Hepatocyte (in vitro differentiated cells): Measurements from ENCODE around the gene L1TD1. TPM values are rescaled to one million over a fixed set of nuclear protein-coding genes. Genes with fewer than 3 reads are reported as not detected.
"Not testable (repeated sequence)": the region's sequence is repeated elsewhere in the genome, so short reads cannot be mapped to it uniquely, and the experiment has no call there.

Experiments used
- DNase-seq: peaks from one replicate; pipeline ENCODE4 v3.0.0-alpha.2; 2016; ENCODE audit warnings: low spot score
- H2AFZ ChIP-seq: fragments of 200-600 bp; sonication (generic); 2 replicates; pipeline ENCODE4 v1.6.0; 2016; ENCODE audit warnings: antibody characterized with exemption, mild to moderate bottlenecking
- H3K27ac ChIP-seq: fragments of 200-600 bp; sonication (generic); 2 replicates; pipeline ENCODE4 v1.5.1; 2016; ENCODE audit warnings: mild to moderate bottlenecking
- H3K27me3 ChIP-seq: fragments of 200-600 bp; sonication (generic); 2 replicates; pipeline ENCODE4 v1.6.1; 2016
- H3K36me3 ChIP-seq: fragments of 200-600 bp; sonication (generic); replicated peaks from 2 replicates; pipeline ENCODE4 v1.5.1; 2016; ENCODE audit warnings: low read depth; ENCODE audit not compliant: insufficient read depth
- H3K4me1 ChIP-seq: fragments of 200-600 bp; sonication (generic); 2 replicates; pipeline ENCODE4 v1.5.1; 2016; ENCODE audit warnings: mild to moderate bottlenecking, moderate library complexity; ENCODE audit not compliant: insufficient read depth
- H3K4me2 ChIP-seq: fragments of 200-600 bp; sonication (generic); 2 replicates; pipeline ENCODE4 v1.6.0; 2016
- H3K4me3 ChIP-seq: fragments of 200-600 bp; sonication (generic); 2 replicates; pipeline ENCODE4 v1.5.1; 2016; ENCODE audit warnings: mild to moderate bottlenecking
- H3K79me2 ChIP-seq: fragments of 200-600 bp; sonication (generic); 2 replicates; pipeline ENCODE4 v1.6.0; 2017; ENCODE audit warnings: mild to moderate bottlenecking
- H3K9me2 ChIP-seq: fragments of 200-600 bp; sonication (generic); replicated peaks from 2 replicates; pipeline ENCODE4 v1.6.0; 2017; ENCODE audit warnings: mild to moderate bottlenecking; ENCODE audit not compliant: insufficient read depth
- H3K9me3 ChIP-seq: fragments of 200-600 bp; sonication (generic); 2 replicates; pipeline ENCODE4 v1.5.1; 2016; ENCODE audit warnings: low read depth, mild to moderate bottlenecking
- H4K20me1 ChIP-seq: fragments of 200-600 bp; sonication (generic); 2 replicates; pipeline ENCODE4 v1.6.0; 2016; ENCODE audit warnings: mild to moderate bottlenecking; ENCODE audit not compliant: insufficient read depth, poor library complexity, severe bottlenecking
- CTCF ChIP-seq: fragments of 200-600 bp; sonication (generic); IDR thresholded peaks from 2 replicates; pipeline ENCODE4 v1.5.1; 2016; ENCODE audit warnings: antibody characterized with exemption, mild to moderate bottlenecking; ENCODE audit not compliant: poor library complexity
- EZH2 ChIP-seq: fragments of 200-600 bp; sonication (generic); IDR thresholded peaks from 2 replicates; pipeline ENCODE4 v1.6.1; 2016; ENCODE audit warnings: antibody characterized with exemption, mild to moderate bottlenecking, borderline replicate concordance
- EZH2phosphoT487 ChIP-seq: fragments of 200-600 bp; sonication (generic); IDR thresholded peaks from one replicate; pipeline ENCODE4 v1.6.1; 2018; ENCODE audit warnings: antibody characterized with exemption, mild to moderate bottlenecking, low read depth, moderate library complexity; ENCODE audit not compliant: unreplicated experiment, severe bottlenecking
- WGBS: methylation state at CpG from one replicate; pipeline ENCODE4 v1.1.6; 2016; ENCODE audit warnings: low lambda C conversion rate; ENCODE audit errors: missing lambda C conversion rate; 5-methylcytosine and 5-hydroxymethylcytosine counted together
- polyA plus RNA-seq: library from polyadenylated mRNA; unstranded; fragments of >200 nt; fragmentation: Nextera tagmentation; extraction: Ambion mirVana; gene quantifications from 2 replicates; pipeline ENCODE4 v1.2.1, GENCODE V29; 2016
- total RNA-seq: library from RNA; depleted of rRNA; stranded (reverse); fragments of >200 nt; gene quantifications from 2 replicates; pipeline ENCODE4 v1.2.3, GENCODE V29; 2014

Gene L1TD1
- total and polyA plus RNA-seq, 2 experiments from 2014 or later: 0.53 to 0.77 TPM

GRCh38 chr1:62239652-62240403 is 45.2 kb downstream of the L1TD1 start:
- H3K4me1 ChIP-seq: peaks cover 14% of the 10 kb centered on the region
- H3K27me3 ChIP-seq, H3K9me3 ChIP-seq, H2AFZ ChIP-seq, H3K9me2 ChIP-seq, DNase-seq, H3K4me2 ChIP-seq, H3K36me3 ChIP-seq, H3K4me3 ChIP-seq, H3K79me2 ChIP-seq, H3K27ac ChIP-seq, H4K20me1 ChIP-seq: not testable (repeated sequence)
- WGBS: 94% methylated on average over 3 of the region's 3 CpGs

GRCh38 chr1:62240651-62241370 is 46.2 kb downstream of the L1TD1 start:
- H3K27ac ChIP-seq: no peak overlapping the region
- H3K9me2 ChIP-seq: no peaks in the 10 kb centered on the region
- H3K4me3 ChIP-seq: no peak overlapping the region
- peaks cover 14% of the 10 kb centered on the region for H3K4me1 ChIP-seq
- 72% methylated on average over 9 of the region's 9 CpGs for WGBS
- H3K79me2 ChIP-seq: no peaks in the 10 kb centered on the region
- H3K4me2 ChIP-seq: no peak overlapping the region
- TF ChIP-seq EZH2 (no peak), EZH2phosphoT487 (no peak), CTCF (no peak)
- H3K36me3 ChIP-seq: no peaks in the 10 kb centered on the region
- no peaks in the 10 kb centered on the region for H4K20me1 ChIP-seq
- no peaks in the 10 kb centered on the region for H3K27me3 ChIP-seq
- DNase-seq: no peak
- H2AFZ ChIP-seq: no peak overlapping the region
- H3K9me3 ChIP-seq: no peaks in the 10 kb centered on the region

- no peak for DNase-seq
- H2AFZ ChIP-seq: no peak overlapping the region
- H3K4me2 ChIP-seq: no peak overlapping the region
- peaks cover 14% of the 10 kb centered on the region for H3K4me1 ChIP-seq
- no peaks in the 10 kb centered on the region for H3K36me3 ChIP-seq
- no peaks in the 10 kb centered on the region for H4K20me1 ChIP-seq
- no peaks in the 10 kb centered on the region for H3K9me3 ChIP-seq
- no peaks in the 10 kb centered on the region for H3K79me2 ChIP-seq
- no peaks in the 10 kb centered on the region for H3K27me3 ChIP-seq
- no peaks in the 10 kb centered on the region for H3K9me2 ChIP-seq
- no peak for TF ChIP-seq EZH2
- no peak for TF ChIP-seq EZH2phosphoT487
- TF ChIP-seq CTCF: no peak
- WGBS: 52% methylated on average over 12 of the region's 12 CpGs
- H3K27ac ChIP-seq: no peak overlapping the region
- H3K4me3 ChIP-seq: no peak overlapping the region
Measured at GRCh38 chr1:62241371-62242131, 46.9 kb downstream of the L1TD1 start.

GRCh38 chr1:62244380-62244779 is 49.7 kb downstream of the L1TD1 start:
- not testable (repeated sequence) for H3K79me2 ChIP-seq, H3K27me3 ChIP-seq, H3K9me3 ChIP-seq, H3K4me2 ChIP-seq, DNase-seq, H3K4me3 ChIP-seq, H2AFZ ChIP-seq, H3K27ac ChIP-seq, H4K20me1 ChIP-seq, H3K9me2 ChIP-seq, H3K36me3 ChIP-seq
- H3K4me1 ChIP-seq: peaks cover 14% of the 10 kb centered on the region
- 91% methylated on average over 3 of the region's 3 CpGs for WGBS
